Measurements from ENCODE around the gene WNT3A. TPM values are rescaled to one million over a fixed set of nuclear protein-coding genes. Genes with fewer than 3 reads are reported as not detected.

Gene WNT3A
- total RNA-seq, 1 donor from 2014 or later, result not detected

DNA sequence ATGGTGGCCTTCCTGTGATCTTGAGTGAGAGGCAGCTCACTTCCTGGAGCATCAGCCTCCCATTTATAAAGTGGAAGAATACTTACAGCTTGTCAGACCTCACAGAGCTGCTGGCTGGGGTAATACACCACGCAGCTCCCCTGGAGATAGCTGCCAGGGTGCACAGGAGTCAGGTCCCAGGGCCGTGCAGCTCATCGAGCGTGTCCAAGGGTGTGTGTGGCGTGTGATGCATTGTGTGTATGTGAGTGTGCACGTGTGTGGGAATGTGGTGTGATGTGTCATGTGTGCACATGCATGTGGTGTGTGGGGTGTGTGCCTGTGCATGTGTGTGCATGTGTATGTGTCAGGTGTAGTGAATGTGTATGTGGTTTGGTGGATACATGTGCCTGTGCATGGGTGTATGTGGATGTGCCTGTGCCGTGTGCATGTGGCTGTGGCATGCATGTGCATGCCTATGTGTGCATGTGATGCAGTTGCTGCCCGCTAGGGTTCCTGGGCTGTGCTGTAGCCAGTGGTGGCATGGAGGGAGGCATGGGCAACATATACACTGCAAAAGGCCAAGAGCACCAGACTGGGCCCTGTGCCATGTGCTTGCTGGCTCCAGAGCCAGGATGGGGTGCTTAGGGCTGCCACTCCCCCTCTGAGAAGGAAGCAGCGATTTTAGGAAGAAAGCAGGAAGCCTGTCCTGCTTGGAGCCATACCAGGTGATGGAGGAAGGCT lies 24.6 kb downstream of the WNT3A start:
- TF ChIP-seq, protein P1, sequence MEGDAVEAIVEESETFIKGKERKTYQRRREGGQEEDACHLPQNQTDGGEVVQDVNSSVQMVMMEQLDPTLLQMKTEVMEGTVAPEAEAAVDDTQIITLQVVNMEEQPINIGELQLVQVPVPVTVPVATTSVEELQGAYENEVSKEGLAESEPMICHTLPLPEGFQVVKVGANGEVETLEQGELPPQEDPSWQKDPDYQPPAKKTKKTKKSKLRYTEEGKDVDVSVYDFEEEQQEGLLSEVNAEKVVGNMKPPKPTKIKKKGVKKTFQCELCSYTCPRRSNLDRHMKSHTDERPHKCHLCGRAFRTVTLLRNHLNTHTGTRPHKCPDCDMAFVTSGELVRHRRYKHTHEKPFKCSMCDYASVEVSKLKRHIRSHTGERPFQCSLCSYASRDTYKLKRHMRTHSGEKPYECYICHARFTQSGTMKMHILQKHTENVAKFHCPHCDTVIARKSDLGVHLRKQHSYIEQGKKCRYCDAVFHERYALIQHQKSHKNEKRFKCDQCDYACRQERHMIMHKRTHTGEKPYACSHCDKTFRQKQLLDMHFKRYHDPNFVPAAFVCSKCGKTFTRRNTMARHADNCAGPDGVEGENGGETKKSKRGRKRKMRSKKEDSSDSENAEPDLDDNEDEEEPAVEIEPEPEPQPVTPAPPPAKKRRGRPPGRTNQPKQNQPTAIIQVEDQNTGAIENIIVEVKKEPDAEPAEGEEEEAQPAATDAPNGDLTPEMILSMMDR (IDR thresholded peaks at IDR 0.05), result no peak
- TF ChIP-seq POLR2A (IDR thresholded peaks at IDR 0.05) (no peak), POLR2AphosphoS5 (IDR thresholded peaks at IDR 0.05; ENCODE audit: insufficient read depth in 1 of 2, low read depth in 1 of 2) (no peak)
- H3K27me3 ChIP-seq, result no peaks in the 10 kb centered on the region
- H3K4me3 ChIP-seq, result no peak overlapping the region
- no peaks in the 10 kb centered on the region for H3K9me3 ChIP-seq
- intact Hi-C loops (cut with DNase I), result no loop called here
- no peak overlapping the region for H3K27ac ChIP-seq
- H3K4me1 ChIP-seq, result no peaks in the 10 kb centered on the region
- DNase-seq (ENCODE audit: extremely low spot score in 2 of 2), result no peak
- no peaks in the 10 kb centered on the region for H3K36me3 ChIP-seq

DNA sequence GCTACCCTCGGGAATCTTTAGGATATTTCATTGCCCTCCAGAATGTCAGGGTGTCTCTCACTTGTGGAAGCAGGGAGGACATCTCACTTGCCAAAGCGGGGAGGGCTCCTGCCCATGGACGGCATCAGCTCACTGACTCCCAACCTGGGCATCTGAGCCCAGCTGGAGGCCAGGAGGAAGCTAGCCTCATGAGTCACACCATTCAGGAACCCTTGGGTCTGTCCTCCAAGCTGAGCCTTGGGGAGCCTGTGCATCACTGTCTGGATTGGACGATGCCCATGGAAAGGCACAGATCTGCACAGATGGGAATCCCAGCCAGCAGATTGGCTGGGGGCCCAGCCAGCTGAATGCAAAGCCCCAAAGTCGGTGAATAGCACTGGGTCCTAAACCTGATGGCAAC lies 25.2 kb downstream of the WNT3A start:
- TF ChIP-seq POLR2AphosphoS5 (IDR thresholded peaks at IDR 0.05; ENCODE audit: insufficient read depth in 1 of 2, low read depth in 1 of 2) (no peak), POLR2A (IDR thresholded peaks at IDR 0.05) (no peak)
- TF ChIP-seq, protein P1 (IDR thresholded peaks at IDR 0.05), result no peak
- H3K36me3 ChIP-seq, result no peaks in the 10 kb centered on the region
- H3K27me3 ChIP-seq, result no peaks in the 10 kb centered on the region
- H3K4me3 ChIP-seq, result no peak overlapping the region
- no peak for DNase-seq (ENCODE audit: extremely low spot score in 2 of 2)
- H3K4me1 ChIP-seq, result no peaks in the 10 kb centered on the region
- intact Hi-C loops (cut with DNase I), result no loop called here
- H3K27ac ChIP-seq, result no peak overlapping the region
- H3K9me3 ChIP-seq, result no peaks in the 10 kb centered on the region

DNA sequence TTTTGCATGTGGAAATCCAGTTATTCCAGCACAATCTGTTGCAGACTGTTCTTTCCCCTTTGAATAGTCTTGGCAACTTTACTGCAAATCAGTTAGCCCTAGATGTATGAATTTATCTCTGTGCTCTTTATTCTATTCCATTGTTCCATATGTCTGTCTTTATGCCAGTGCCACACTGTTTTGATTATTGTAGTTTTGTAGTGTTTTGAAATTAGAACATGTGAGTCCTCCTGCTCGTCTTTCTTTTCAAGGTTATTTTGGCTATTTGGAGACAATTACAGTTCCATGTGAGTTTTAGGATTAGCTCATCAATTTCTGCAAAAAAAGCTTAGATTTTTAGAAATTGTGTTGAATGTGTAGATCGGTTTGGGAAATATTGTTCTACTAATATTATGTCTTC lies 26.6 kb downstream of the WNT3A start:
- H3K4me3 ChIP-seq, result no peak overlapping the region
- TF ChIP-seq POLR2AphosphoS5 (IDR thresholded peaks at IDR 0.05; ENCODE audit: insufficient read depth in 1 of 2, low read depth in 1 of 2), result no peak
- no peak for TF ChIP-seq POLR2A (IDR thresholded peaks at IDR 0.05)
- TF ChIP-seq, protein P1 (IDR thresholded peaks at IDR 0.05), result no peak
- H3K36me3 ChIP-seq, result no peaks in the 10 kb centered on the region
- H3K9me3 ChIP-seq, result no peaks in the 10 kb centered on the region
- DNase-seq (ENCODE audit: extremely low spot score in 2 of 2), result no peak
- H3K27me3 ChIP-seq, result no peaks in the 10 kb centered on the region
- peaks cover 5% of the 10 kb centered on the region for H3K4me1 ChIP-seq
- H3K27ac ChIP-seq, result no peak overlapping the region
- intact Hi-C loops (cut with DNase I), result no loop called here

DNA sequence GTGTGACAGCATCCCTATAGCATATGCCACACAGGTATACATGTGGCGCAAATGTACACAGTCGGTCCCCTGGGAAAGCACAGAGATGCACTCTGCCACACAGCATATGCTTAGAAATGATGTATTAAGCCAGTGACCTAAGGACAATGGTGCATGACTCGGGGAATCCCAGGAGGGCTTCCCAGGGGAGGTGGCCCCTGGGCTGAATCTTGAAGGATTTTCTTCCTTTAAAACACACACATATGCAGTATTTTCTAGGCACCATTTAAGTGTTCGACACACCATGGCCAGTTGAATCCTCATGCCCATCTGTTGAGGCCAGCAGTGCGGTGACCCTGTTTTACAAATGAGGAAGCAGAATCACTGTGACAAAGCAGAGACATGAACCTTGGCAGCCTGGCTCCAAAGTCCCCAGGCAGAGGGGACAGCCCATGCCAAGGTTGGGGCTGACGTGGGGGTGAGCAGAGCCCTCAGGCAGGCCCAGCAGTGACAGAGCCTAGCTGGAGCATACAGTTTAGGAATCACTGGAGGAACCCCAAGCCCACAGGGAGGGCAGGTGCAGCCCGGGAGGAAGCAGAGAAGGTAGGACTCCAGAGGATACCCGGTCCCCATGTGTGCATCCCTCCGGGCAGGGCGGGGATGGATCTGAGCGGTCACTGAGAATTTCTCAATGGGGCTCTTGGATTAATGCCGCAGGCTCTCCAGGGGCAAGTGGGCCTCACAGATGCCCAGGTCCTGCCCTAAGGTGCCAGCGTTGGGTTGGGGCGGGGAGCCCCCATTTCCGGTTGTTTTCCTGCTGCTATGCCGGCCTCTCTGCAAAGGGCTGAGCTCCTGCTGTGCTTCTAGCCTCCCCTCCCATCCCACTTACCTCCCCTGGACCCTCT lies 28.4 kb downstream of the WNT3A start:
- no peaks in the 10 kb centered on the region for H3K36me3 ChIP-seq
- H3K4me1 ChIP-seq, result peaks cover 5% of the 10 kb centered on the region
- no peak for TF ChIP-seq POLR2A (IDR thresholded peaks at IDR 0.05)
- TF ChIP-seq, protein P1 (IDR thresholded peaks at IDR 0.05), result no peak
- TF ChIP-seq POLR2AphosphoS5 (IDR thresholded peaks at IDR 0.05; ENCODE audit: insufficient read depth in 1 of 2, low read depth in 1 of 2), result no peak
- H3K4me3 ChIP-seq, result no peak overlapping the region
- no peak overlapping the region for H3K27ac ChIP-seq
- no peak for DNase-seq (ENCODE audit: extremely low spot score in 2 of 2)
- no peaks in the 10 kb centered on the region for H3K9me3 ChIP-seq
- intact Hi-C loops (cut with DNase I), result no loop called here
- H3K27me3 ChIP-seq, result no peaks in the 10 kb centered on the region

Measured in vagina (tissue), 2 donors.